Measurements from ENCODE around the gene PARL. TPM values are rescaled to one million over a fixed set of nuclear protein-coding genes. Genes with fewer than 3 reads are reported as not detected.
"Not testable (repeated sequence)": the region's sequence is repeated elsewhere in the genome, so short reads cannot be mapped to it uniquely, and the experiment has no call there.

PARL gene
- total RNA-seq, 4 donors from 2014 or later: 40.8 to 57.0 (median 47.6) TPM

DNA sequence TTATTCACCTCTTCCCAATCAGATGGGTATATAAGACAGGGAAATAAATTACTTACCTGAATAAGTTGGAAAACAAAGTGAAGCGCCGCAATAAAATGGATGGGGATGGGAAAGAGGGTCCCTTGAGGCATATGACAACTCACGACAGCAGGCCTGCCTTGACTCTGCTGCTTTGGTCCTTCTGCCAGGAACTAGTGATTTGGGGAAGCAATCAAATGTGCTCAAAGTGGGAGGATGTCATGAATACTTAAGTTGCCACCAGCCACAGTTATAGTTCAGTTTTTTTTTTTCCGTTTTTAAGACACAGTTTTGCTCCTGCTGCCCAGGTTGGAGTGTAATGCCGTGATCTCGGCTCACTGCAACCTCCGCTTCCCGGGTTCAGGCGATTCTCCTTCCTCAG is 4.6 kb downstream of the PARL start:
- TF ChIP-seq, protein P1, sequence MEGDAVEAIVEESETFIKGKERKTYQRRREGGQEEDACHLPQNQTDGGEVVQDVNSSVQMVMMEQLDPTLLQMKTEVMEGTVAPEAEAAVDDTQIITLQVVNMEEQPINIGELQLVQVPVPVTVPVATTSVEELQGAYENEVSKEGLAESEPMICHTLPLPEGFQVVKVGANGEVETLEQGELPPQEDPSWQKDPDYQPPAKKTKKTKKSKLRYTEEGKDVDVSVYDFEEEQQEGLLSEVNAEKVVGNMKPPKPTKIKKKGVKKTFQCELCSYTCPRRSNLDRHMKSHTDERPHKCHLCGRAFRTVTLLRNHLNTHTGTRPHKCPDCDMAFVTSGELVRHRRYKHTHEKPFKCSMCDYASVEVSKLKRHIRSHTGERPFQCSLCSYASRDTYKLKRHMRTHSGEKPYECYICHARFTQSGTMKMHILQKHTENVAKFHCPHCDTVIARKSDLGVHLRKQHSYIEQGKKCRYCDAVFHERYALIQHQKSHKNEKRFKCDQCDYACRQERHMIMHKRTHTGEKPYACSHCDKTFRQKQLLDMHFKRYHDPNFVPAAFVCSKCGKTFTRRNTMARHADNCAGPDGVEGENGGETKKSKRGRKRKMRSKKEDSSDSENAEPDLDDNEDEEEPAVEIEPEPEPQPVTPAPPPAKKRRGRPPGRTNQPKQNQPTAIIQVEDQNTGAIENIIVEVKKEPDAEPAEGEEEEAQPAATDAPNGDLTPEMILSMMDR (IDR thresholded peaks at IDR 0.05): no peak
- ATAC-seq (ENCODE audit: low FRiP score): no peak

DNA sequence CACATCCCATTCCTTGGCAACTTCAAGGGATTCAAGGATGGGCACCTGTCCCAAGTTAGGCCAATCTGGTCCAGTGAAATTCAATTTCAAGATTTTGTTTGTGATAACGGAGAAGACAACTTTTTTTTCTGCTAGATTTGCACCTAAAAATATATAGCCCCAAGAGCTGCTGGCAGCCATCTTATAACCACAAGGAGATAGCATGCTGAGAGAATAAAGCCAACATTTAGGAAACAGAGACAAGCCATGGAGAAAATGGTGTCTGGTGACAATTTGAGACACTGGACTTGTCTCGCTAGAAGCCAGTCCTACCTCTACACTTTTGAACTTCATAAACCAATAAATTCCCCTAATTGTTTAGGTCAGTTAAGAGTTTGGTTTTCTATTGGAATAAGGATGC is 5.4 kb downstream of the PARL start:
- TF ChIP-seq, protein P1 (IDR thresholded peaks at IDR 0.05): no peak
- DNase-seq (ENCODE audit: low spot score) (no peak), ATAC-seq (ENCODE audit: low FRiP score) (no peak)

More for the DNA sequence above, 4.6 kb downstream of the PARL start:
- DNase-seq (ENCODE audit: low spot score): no peak

DNA sequence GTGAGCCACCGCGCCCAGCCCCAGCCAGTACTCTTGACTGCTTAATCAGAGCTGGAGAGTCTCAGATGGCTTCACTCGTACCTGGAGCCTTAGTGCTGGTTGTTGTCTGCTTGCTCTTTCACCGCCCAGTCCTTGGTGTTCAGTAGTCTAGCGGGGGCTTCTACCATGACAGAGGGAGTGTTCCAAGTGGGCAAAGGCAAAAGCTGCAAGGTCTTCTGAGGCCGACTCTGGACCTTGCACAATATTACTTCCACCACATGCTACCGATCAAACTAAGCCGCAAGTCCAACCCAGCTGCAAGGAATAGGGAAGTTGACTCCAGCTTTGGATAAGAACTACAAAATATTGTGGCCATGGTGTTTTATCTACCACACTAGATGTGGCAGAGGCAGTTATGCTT is 6.6 kb downstream of the PARL start:
- TF ChIP-seq, protein P1 (IDR thresholded peaks at IDR 0.05): no peak
- no peak for ATAC-seq (ENCODE audit: low FRiP score)
- no peak for DNase-seq (ENCODE audit: low spot score)

DNA sequence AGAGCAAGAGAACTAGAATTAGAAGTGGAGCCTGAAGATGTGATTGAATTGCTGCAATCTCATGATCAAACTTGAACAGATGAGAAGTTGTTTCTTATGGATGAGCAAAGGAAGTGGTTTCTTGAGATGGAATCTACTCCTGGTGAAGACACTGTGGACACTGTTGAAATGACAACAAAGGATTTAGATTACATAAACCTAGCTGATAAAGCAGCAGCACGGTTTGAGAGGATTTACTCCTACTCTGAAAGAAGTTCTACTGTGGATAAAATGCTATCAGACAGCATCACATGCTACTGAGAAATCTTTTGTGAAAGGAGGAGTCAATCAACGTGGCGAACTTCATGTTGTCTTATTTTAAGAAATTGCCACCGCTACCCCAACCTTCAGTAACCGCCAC is 7.5 kb downstream of the PARL start:
- not testable (repeated sequence) for DNase-seq (ENCODE audit: low spot score)

DNA sequence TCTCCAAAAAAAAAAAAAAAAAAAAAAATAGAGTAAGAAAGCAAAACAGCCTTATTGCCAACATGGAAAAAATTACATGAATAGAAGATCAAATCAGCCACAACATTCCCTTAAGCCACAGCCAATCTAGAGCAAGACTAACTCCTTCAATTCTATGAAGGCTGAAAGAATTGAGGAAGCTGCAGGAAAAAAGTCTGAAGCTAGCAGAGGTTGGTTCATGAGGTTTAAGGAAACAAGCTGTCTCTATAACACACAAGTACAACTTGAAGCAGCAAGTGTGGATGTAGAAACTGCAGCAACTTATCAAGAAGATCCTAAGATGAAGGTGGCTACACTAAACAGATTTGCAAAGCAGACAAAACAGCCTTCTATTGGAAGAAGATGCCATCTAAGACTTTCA is 9.3 kb downstream of the PARL start:
- TF ChIP-seq, protein P1 (IDR thresholded peaks at IDR 0.05): no peak
- DNase-seq (ENCODE audit: low spot score) (no peak), ATAC-seq (ENCODE audit: low FRiP score) (no peak)

More for the DNA sequence above, 7.5 kb downstream of the PARL start:
- not testable (repeated sequence) for ATAC-seq (ENCODE audit: low FRiP score)

DNA sequence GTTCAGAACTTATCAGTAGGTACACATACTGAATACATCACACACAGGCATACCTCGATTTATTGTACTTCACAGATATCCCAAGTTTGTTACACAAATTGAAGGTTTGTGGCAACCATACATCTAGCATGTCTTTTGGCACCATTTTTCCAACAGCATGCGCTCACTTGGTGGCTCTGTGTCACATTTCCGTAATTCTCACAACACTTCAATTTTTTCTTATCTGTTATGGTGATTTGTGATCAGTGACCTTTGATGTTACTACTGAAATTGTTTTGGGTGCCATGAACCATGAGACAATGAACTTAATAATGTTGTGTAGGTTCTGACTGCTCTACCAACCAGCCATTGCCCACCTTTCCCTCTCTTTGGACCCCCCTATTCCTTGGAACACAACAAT is 10.8 kb downstream of the PARL start:
- TF ChIP-seq, protein P1 (IDR thresholded peaks at IDR 0.05): no peak
- no peak for DNase-seq (ENCODE audit: low spot score)
- no peak for ATAC-seq (ENCODE audit: low FRiP score)

DNA sequence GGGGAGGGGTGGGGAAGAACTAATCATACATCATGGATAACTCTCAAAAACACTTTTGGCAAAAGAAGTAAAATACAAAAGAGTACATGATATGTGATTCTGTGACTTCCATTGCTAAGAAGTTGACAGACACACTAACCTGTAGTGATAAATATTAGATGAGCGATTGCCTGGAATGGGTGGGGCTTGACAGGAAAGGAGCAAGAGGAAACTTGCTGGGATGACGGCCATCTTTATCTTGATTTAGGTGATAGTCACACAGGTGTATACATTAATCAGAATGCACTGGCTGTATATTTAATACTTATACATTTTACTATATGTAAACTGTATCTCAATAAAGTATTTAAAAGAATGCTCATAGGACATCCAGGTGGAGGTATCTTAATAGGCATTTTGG is 13.1 kb downstream of the PARL start:
- TF ChIP-seq, protein P1 (IDR thresholded peaks at IDR 0.05): no peak
- DNase-seq (ENCODE audit: low spot score): no peak
- no peak for ATAC-seq (ENCODE audit: low FRiP score)

DNA sequence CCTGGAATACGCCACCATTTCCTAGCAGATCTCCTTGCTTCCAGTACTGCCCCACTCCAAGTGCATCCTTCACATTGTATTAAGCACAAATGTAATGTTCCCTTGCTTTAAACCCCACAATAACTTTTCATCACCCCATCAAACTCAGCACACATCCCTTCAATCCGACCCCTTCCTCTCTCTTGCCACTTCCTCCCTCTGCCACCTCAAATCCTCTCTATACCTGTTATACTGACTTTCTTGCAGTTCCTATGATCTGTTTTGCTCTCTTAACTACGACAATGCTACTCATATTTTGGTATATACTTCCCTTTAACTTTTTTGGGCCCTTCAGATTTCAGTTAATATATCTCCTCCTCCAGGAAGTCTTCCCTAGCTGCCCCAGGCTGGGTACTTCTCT is 14.1 kb downstream of the PARL start:
- DNase-seq (ENCODE audit: low spot score): no peak
- TF ChIP-seq, protein P1 (IDR thresholded peaks at IDR 0.05): no peak
- no peak for ATAC-seq (ENCODE audit: low FRiP score)

All from omental fat pad (tissue), 4 donors.